DOHH2 (cell line): ENCODE data around the gene CD248.
A peak's percentile ranks its signal among the peaks of the same experiment; 100 is the strongest.

Experiments
- H3F3A ChIP-seq: fragments of 200-600 bp; sonication (generic), shearing (Covaris generic); 2 replicates; pipeline ENCODE4 v1.6.0; 2016; ENCODE audit warnings: antibody characterized with exemption, mild to moderate bottlenecking; ENCODE audit not compliant: control insufficient read depth, insufficient read depth
- H3K27ac ChIP-seq: fragments of 200-600 bp; sonication (generic); 2 replicates; pipeline ENCODE4 v1.5.1; 2014; ENCODE audit warnings: low read depth, mild to moderate bottlenecking, low read length, moderate library complexity
- H3K27me3 ChIP-seq: fragments of 200-600 bp; sonication (generic); 2 replicates; pipeline ENCODE4 v1.6.1; 2014; ENCODE audit warnings: mild to moderate bottlenecking, low read length, mixed read lengths; ENCODE audit not compliant: control insufficient read depth
- H3K36me3 ChIP-seq: fragments of 200-600 bp; sonication (generic); 2 replicates; pipeline ENCODE4 v1.6.1; 2014; ENCODE audit warnings: mild to moderate bottlenecking, low read length, moderate library complexity, mixed read lengths; ENCODE audit not compliant: control insufficient read depth
- H3K4me1 ChIP-seq: fragments of 200-600 bp; sonication (generic); 2 replicates; pipeline ENCODE4 v1.6.1; 2014; ENCODE audit warnings: mild to moderate bottlenecking, low read length, mixed read lengths; ENCODE audit not compliant: control insufficient read depth
- H3K4me2 ChIP-seq: fragments of 200-600 bp; sonication (generic); 2 replicates; pipeline ENCODE4 v1.6.0; 2014; ENCODE audit warnings: mild to moderate bottlenecking, low read length, moderate library complexity
- H3K4me3 ChIP-seq: fragments of 200-600 bp; sonication (generic); 2 replicates; pipeline ENCODE4 v1.5.1; 2014; ENCODE audit warnings: mild to moderate bottlenecking, low read length, mixed read lengths
- H3K79me2 ChIP-seq: fragments of 200-600 bp; sonication (generic); 2 replicates; pipeline ENCODE4 v1.6.1; 2014; ENCODE audit warnings: mild to moderate bottlenecking, low read length, mixed read lengths; ENCODE audit not compliant: control insufficient read depth
- H3K9me2 ChIP-seq: fragments of 200-600 bp; sonication (generic); replicated peaks from 2 replicates; pipeline ENCODE4 v1.6.1; 2014; ENCODE audit warnings: mild to moderate bottlenecking, low read length, mixed read lengths; ENCODE audit not compliant: control insufficient read depth
- H3K9me3 ChIP-seq: fragments of 200-600 bp; sonication (generic); 2 replicates; pipeline ENCODE4 v1.6.1; 2014; ENCODE audit warnings: antibody characterized with exemption, low read length, mixed read lengths; ENCODE audit not compliant: control insufficient read depth, insufficient read depth
- H4K20me1 ChIP-seq: fragments of 200-600 bp; sonication (generic); 2 replicates; pipeline ENCODE4 v1.6.0; 2014; ENCODE audit warnings: low read depth, mild to moderate bottlenecking, antibody characterized with exemption, low read length, moderate library complexity; ENCODE audit not compliant: control insufficient read depth, insufficient read depth
- CTCF ChIP-seq: fragments of 200-600 bp; sonication (generic); IDR thresholded peaks from one replicate; pipeline ENCODE4 v1.5.1; 2014; ENCODE audit warnings: antibody characterized with exemption, mild to moderate bottlenecking, low read depth, low read length; ENCODE audit not compliant: poor library complexity, severe bottlenecking
- EZH2phosphoT487 ChIP-seq: fragments of 200-600 bp; sonication (generic); IDR thresholded peaks from 2 replicates; pipeline ENCODE4 v1.6.1; 2017; ENCODE audit warnings: borderline replicate concordance, mild to moderate bottlenecking, antibody characterized with exemption, low read length, moderate library complexity, mixed read lengths

Gene CD248

GRCh38 chr11:66268952-66269905 is 47.6 kb downstream of the CD248 start:
- H3K4me2 ChIP-seq, result peak overlapping the region; percentile 64
- H3K9me2 ChIP-seq, result no peaks in the 10 kb centered on the region
- peaks cover 5% of the 10 kb centered on the region for H3F3A ChIP-seq
- H3K27me3 ChIP-seq, result no peaks in the 10 kb centered on the region
- peak overlapping the region; percentile 96 for H3K4me3 ChIP-seq
- H3K36me3 ChIP-seq, result peaks cover 72% of the 10 kb centered on the region
- TF ChIP-seq CTCF (peak; percentile 38), EZH2phosphoT487 (no peak)
- H4K20me1 ChIP-seq, result peaks cover 5% of the 10 kb centered on the region
- H3K9me3 ChIP-seq, result no peaks in the 10 kb centered on the region
- H3K27ac ChIP-seq, result peak overlapping the region; percentile 82
- peaks cover 26% of the 10 kb centered on the region for H3K79me2 ChIP-seq
- peaks cover 20% of the 10 kb centered on the region for H3K4me1 ChIP-seq

GRCh38 chr11:66268244-66268951 is 48.4 kb downstream of the CD248 start, which contains the start of gene RAB1B:
Gene RAB1B, plus strand, starts transcription at chr11:66268639. Its CDS starts 41 bp downstream, at chr11:66268680.
- Histone ChIP-seq H3K4me2 (peak within 1 kb of the TSS; percentile 64), H3K79me2 (peaks cover 26% of the 10 kb centered on the region), H3K9me3 (no peaks in the 10 kb centered on the region), H4K20me1 (peaks cover 5% of the 10 kb centered on the region), H3K27ac (peak within 1 kb of the TSS; percentile 82), H3K4me1 (peaks cover 20% of the 10 kb centered on the region), H3K4me3 (peak within 1 kb of the TSS; percentile 96), H3K27me3 (no peaks in the 10 kb centered on the region), H3K36me3 (peaks cover 73% of the 10 kb centered on the region), H3F3A (peaks cover 5% of the 10 kb centered on the region), H3K9me2 (no peaks in the 10 kb centered on the region)
- TF ChIP-seq CTCF, result no peak
- no peak for TF ChIP-seq EZH2phosphoT487

- no peaks in the 10 kb centered on the region for H3K27me3 ChIP-seq
- H3K36me3 ChIP-seq, result peaks cover 73% of the 10 kb centered on the region
- H3K9me2 ChIP-seq, result no peaks in the 10 kb centered on the region
- H3K27ac ChIP-seq, result peak overlapping the region; percentile 82
- peak overlapping the region; percentile 96 for H3K4me3 ChIP-seq
- peaks cover 26% of the 10 kb centered on the region for H3K79me2 ChIP-seq
- H3F3A ChIP-seq, result peaks cover 5% of the 10 kb centered on the region
- peaks cover 5% of the 10 kb centered on the region for H4K20me1 ChIP-seq
- H3K4me1 ChIP-seq, result peaks cover 20% of the 10 kb centered on the region
- peak overlapping the region; percentile 64 for H3K4me2 ChIP-seq
- TF ChIP-seq EZH2phosphoT487 (no peak), CTCF (peak; percentile 17)
- H3K9me3 ChIP-seq, result no peaks in the 10 kb centered on the region
Observed at GRCh38 chr11:66267379-66268243, 49.2 kb downstream of the CD248 start.
